Measurements from ENCODE around the gene STX5.

DNA sequence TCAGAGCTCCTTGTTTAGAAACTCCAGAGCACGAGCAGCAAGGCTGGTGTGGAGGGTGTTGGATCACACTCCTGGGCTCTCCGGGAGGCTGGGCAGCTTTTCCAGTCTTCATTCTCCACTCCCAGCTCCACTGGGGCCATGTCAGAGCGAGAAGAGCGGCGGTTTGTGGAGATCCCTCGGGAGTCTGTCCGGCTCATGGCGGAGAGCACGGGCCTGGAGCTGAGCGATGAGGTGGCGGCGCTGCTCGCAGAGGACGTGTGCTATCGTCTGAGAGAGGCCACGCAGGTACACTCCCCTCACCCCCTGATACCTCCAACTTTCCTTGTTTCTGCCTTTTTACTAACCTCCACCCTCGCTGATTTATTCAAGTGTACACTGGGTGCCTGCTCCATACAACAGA lies 56.2 kb downstream of the STX5 start:
- TF ChIP-seq CTCF (conservative IDR thresholded peaks at IDR 0.05; ENCODE audit: low read length) (no peak), EZH2phosphoT487 (IDR thresholded peaks at IDR 0.05; ENCODE audit: borderline replicate concordance, low read depth, low read length) (no peak)

Data from OCI-LY7 (cell line).